Erythroblast (primary cell): ENCODE results near the gene OSBP.
"Not testable (repeated sequence)": the region's sequence is repeated elsewhere in the genome, so short reads cannot be mapped to it uniquely, and the experiment has no call there.

Experiments used
- GATA1 ChIP-seq: IDR thresholded peaks from 2 replicates; pipeline ENCODE4 v1.6.1; 2011; ENCODE audit warnings: low read depth, mild to moderate bottlenecking, control low read depth, low read length, moderate library complexity
- POLR2A ChIP-seq: IDR thresholded peaks from 2 replicates; pipeline ENCODE4 v1.6.1; 2011; ENCODE audit warnings: mild to moderate bottlenecking, low read length

DNA sequence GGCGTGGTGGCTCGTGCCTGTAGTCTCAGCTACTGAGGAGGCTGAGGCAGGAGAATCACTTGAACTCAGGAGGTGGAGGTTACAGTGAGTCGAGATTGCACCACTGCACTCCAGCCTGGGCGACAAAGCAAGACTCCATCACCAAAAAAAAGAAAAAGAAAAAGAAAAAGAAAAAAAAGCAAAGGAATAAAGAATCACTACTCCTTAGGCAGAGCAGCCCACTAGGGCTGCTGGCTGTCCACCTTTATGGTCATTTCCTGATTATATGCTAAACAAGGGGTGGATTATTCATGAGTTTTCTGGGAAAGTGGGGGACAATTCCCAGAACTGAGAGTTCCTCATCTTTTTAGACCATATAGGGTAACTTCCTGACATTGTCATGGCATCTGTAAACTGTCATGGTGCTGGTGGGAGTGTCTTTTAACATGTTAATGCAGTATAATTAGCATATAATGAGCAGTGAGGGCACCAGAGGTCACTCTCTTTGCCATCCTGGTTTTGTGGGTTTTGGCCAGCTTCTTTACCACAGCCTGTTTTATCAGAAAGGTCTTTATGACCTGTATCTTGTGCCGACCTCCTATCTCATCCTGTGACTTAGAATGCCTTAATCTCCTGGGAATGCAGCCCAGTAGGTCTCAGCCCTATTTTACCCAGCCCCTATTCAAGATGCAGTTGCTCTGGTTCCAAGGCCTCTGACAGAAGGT, 67.8 kb downstream of the OSBP start:
- not testable (repeated sequence) for TF ChIP-seq POLR2A, GATA1
